Measurements from ENCODE around the gene NUP153.

NUP153 gene

DNA sequence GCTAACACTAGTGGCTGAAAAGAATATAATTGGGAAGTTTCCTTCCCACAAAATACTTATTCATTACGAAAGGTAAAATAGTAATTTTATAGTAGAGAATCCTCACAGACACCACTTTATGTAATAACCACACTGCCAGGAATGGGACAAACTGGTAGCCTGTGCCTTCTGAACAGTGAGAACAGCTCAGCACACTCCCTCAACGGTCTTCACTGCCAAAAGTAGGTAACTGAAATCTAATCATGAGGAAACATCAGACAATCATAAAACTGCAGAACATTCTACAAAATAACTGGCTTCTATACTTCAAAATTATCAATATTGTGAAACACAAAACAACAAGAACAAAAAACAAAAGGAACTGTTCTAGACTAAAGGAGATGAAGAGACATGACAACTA is 44.1 kb downstream of the NUP153 start:
- H3K4me3 ChIP-seq (ENCODE audit: low read length): no peak overlapping the region
- TF ChIP-seq, protein P1, sequence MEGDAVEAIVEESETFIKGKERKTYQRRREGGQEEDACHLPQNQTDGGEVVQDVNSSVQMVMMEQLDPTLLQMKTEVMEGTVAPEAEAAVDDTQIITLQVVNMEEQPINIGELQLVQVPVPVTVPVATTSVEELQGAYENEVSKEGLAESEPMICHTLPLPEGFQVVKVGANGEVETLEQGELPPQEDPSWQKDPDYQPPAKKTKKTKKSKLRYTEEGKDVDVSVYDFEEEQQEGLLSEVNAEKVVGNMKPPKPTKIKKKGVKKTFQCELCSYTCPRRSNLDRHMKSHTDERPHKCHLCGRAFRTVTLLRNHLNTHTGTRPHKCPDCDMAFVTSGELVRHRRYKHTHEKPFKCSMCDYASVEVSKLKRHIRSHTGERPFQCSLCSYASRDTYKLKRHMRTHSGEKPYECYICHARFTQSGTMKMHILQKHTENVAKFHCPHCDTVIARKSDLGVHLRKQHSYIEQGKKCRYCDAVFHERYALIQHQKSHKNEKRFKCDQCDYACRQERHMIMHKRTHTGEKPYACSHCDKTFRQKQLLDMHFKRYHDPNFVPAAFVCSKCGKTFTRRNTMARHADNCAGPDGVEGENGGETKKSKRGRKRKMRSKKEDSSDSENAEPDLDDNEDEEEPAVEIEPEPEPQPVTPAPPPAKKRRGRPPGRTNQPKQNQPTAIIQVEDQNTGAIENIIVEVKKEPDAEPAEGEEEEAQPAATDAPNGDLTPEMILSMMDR (conservative IDR thresholded peaks at IDR 0.05; ENCODE audit: low read depth, low read length): no peak
- no peak for DNase-seq (ENCODE audit: low read depth)

DNA sequence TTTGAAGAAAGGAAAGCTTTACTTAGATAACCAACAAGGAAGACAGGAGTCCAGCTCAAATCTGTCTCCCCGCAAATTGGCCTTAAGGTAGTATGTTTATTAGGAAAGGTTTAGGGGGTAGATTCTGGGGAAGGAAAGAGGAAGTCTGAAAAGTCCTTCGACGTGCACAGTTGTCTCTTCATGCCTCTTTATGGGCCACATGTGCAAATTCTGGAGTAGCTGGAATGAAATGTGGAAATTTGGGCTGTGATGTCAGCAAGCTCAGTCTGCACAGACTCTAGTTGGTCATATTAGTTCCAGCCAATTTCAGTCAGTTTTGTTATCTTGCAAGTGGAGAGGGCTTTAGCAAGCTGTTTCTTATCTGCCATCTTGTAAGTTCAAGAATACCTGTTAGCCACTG is 50.1 kb downstream of the NUP153 start:
- TF ChIP-seq, protein P1 (conservative IDR thresholded peaks at IDR 0.05; ENCODE audit: low read depth, low read length): no peak
- no peak for DNase-seq (ENCODE audit: low read depth)

DNA sequence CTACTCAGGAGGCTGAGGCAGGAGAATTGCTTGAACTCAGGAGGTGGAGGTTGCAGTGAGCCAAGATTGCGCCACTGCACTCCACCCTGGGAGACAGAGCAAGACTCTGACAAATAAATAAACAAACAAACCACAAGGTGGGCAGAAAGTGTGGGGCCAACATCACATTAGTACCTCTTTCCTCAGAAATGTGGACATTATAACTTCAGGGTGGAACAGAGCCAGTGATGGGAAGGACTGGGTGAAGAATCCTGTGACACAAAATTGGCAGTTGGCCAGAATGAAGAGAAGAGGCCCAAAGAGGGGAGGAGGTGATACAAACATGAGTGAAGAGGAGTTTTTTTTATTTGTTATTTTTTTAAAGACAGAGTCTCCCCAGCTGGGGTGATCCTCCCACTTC is 50.6 kb downstream of the NUP153 start:
- no peak for DNase-seq (ENCODE audit: low read depth)
- no peak overlapping the region for H3K4me3 ChIP-seq (ENCODE audit: low read length)
- TF ChIP-seq, protein P1 (conservative IDR thresholded peaks at IDR 0.05; ENCODE audit: low read depth, low read length): no peak

More for the DNA sequence above, 50.1 kb downstream of the NUP153 start:
- no peak overlapping the region for H3K4me3 ChIP-seq (ENCODE audit: low read length)

DNA sequence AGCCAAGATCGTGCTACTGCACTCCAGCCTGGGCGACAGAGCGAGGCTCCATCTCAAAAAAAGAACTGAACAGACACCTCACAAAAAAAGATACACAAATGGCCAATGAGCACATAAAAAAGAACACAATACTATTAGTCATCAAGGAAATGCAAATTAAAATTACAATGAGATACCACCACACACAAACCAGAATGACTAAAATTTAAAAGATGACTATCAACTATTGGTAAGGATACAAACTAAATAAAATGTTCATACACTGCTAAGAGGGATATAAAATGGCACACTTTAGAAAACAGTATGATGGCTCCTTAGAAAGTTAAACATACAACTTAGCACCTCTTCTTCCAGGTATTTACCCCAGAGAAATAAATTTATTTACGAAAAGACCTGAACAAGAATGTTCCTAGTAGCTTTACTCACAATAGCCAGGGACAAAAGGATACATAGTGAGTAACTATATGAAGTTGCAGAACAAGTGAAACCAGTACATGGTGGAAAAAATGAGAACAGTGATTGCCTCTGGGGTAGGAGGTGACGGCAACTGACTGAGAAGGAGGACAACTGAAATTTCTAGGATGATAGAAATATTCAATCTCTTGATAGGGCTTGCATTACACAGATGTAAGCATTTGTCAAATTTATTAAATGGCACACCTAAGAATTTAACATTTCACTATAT is 53.4 kb downstream of the NUP153 start:
- no peak for DNase-seq (ENCODE audit: low read depth)
- no peak overlapping the region for H3K4me3 ChIP-seq (ENCODE audit: low read length)
- TF ChIP-seq, protein P1 (conservative IDR thresholded peaks at IDR 0.05; ENCODE audit: low read depth, low read length): no peak

DNA sequence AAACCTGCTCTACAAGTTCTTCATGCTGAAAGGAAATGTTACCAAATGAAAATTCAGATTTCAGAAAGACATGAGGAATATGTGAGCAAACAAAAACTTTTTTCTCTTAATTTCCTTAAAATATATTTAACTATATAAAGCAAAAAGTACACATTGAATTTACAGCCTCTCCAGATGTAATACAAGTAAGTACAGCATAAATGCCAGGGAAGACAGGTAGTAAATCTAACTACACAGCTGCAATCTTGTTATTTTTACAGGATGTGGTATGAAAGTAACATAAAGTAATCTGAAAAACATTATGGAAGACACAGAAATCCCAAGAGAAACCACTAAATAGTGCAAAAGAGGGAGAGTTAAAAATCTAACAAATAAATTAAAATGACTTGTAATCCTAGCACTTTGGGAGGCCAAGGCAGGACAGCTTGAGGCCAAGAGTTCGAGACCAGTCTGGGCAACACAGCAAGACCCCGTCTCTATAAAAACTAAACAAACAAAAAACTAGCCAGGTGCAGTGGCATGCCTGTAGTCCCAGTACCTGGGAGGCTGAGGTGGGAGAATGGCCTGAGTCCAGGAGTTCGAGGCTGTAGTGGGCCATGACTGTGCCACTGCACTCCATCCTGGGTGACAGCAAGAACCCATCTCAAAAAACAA is 55.9 kb downstream of the NUP153 start:
- TF ChIP-seq, protein P1 (conservative IDR thresholded peaks at IDR 0.05; ENCODE audit: low read depth, low read length): no peak

DNA sequence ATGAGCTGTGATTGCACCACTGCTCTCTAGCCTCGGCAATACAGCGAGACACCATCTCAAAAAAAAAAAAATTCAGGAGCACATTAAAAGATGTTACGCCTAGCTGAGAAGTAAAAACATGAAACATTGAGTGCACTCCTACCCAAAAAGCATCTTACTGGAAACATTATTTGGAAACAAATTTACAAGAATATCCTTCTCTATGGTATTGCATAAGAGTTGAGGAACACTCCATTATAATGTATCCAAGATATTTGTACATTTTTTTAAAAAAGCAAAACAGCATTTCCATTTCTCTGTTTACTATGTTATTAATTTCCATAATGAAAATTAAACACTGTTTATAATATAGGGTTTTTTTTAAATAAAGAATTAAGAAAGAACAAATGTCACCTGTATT is 58.0 kb downstream of the NUP153 start:
- DNase-seq (ENCODE audit: low read depth): no peak
- no peak overlapping the region for H3K4me3 ChIP-seq (ENCODE audit: low read length)
- TF ChIP-seq, protein P1 (conservative IDR thresholded peaks at IDR 0.05; ENCODE audit: low read depth, low read length): no peak

More for the DNA sequence above, 55.9 kb downstream of the NUP153 start:
- H3K4me3 ChIP-seq (ENCODE audit: low read length): no peak overlapping the region
- DNase-seq (ENCODE audit: low read depth): no peak

DNA sequence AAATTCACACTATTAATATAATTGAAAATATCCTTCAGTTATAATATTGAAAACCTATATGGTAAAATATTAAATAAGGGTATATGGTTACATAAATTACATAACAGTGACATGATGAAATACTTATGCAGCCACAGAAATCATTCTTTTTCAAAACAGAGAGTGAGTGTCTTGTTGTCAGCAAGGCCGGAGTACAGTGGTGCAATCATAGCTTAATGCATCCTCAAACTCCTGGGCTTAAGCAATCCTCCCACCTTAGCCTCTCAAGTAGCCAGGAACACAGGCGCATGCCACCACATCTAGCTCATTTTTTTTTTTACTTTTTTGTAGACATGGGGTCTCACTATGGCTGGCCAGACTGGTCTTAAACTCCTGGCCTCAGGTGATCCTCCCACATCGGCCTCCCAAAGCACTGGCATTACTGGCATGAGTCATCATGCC is 66.2 kb downstream of the NUP153 start:
- no peak for DNase-seq (ENCODE audit: low read depth)
- H3K4me3 ChIP-seq (ENCODE audit: low read length): no peak overlapping the region
- TF ChIP-seq, protein P1 (conservative IDR thresholded peaks at IDR 0.05; ENCODE audit: low read depth, low read length): no peak
